Osteoblast (primary cell): ENCODE data around the gene S1PR1. TPM values are rescaled to one million over a fixed set of nuclear protein-coding genes. Genes with fewer than 3 reads are reported as not detected.

Experiments used
- DNase-seq: peaks from one replicate; pipeline ENCODE4 v3.0.0; 2011; ENCODE audit warnings: low spot score, mixed read lengths; ENCODE audit not compliant: insufficient read length; ENCODE audit errors: missing footprints
- H2AFZ ChIP-seq: 2 replicates; pipeline ENCODE4 v1.6.0; 2011; ENCODE audit warnings: mild to moderate bottlenecking, low read length
- H3K27ac ChIP-seq: 2 replicates; pipeline ENCODE4 v1.5.1; 2011; ENCODE audit warnings: mild to moderate bottlenecking, low read depth, low read length, moderate library complexity
- H3K27me3 ChIP-seq: 2 replicates; pipeline ENCODE4 v1.6.0; 2012; ENCODE audit warnings: mild to moderate bottlenecking, control low read depth, inconsistent platforms, low read length, moderate library complexity; ENCODE audit not compliant: insufficient read depth
- H3K36me3 ChIP-seq: 2 replicates; pipeline ENCODE4 v1.5.1; 2011; ENCODE audit warnings: mild to moderate bottlenecking, low read length, control low read depth, moderate library complexity; ENCODE audit not compliant: insufficient read depth
- H3K4me1 ChIP-seq: 2 replicates; pipeline ENCODE4 v1.5.1; 2011; ENCODE audit warnings: mild to moderate bottlenecking, low read length, control low read depth, moderate library complexity; ENCODE audit not compliant: insufficient read depth
- H3K4me2 ChIP-seq: 2 replicates; pipeline ENCODE4 v1.6.0; 2011; ENCODE audit warnings: mild to moderate bottlenecking, low read length; ENCODE audit not compliant: insufficient read depth
- H3K4me3 ChIP-seq: fragments of 200-600 bp; sonication (generic); 3 replicates; pipeline ENCODE4 v1.5.1; 2012; ENCODE audit warnings: mild to moderate bottlenecking, low read length, inconsistent platforms; ENCODE audit not compliant: insufficient read depth
- H3K79me2 ChIP-seq: 2 replicates; pipeline ENCODE4 v1.6.0; 2012; ENCODE audit warnings: mild to moderate bottlenecking, low read length, control low read depth, inconsistent platforms; ENCODE audit not compliant: insufficient read depth
- H3K9me3 ChIP-seq: 2 replicates; pipeline ENCODE4 v1.5.1; 2011; ENCODE audit warnings: low read depth, low read length, control low read depth
- H4K20me1 ChIP-seq: 2 replicates; pipeline ENCODE4 v1.6.0; 2012; ENCODE audit warnings: mild to moderate bottlenecking, low read length, control low read depth; ENCODE audit not compliant: insufficient read depth
- total RNA-seq: library from RNA; depleted of rRNA; stranded (reverse); fragments of >200 nt; gene quantifications from 2 replicates; pipeline ENCODE4 v1.2.3, GENCODE V29; 2012
- TF ChIP-seq, protein P1 (sequence below): IDR thresholded peaks from 2 replicates; pipeline ENCODE4 v1.5.1; 2011; ENCODE audit warnings: mild to moderate bottlenecking, low read depth, low read length, moderate library complexity; ENCODE audit errors: extremely low read depth

The S1PR1 gene
- total RNA-seq, 1 donor = 25.7 TPM

DNA sequence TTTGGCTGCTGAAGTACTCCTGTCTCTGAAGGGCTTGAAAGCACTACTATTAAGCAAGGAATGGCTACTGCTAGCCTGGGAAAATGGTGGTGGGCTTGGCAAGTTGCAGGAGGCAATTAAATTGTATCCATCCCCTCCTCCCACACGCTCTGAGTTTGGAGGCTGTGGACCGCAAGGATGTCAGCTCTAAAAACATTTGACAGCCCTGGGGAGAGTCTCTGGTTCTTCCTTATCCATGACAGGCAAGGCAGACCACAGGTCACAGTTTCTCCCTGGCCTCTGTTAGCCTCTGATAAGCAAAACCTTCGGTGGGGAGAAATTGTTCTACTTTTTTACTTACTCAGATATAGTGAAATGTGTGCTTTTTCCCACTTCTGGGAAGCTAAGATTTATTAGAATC lies 46.6 kb downstream of the S1PR1 start:
- Histone ChIP-seq H3K79me2 (no peaks in the 10 kb centered on the region), H2AFZ (no peak overlapping the region), H4K20me1 (no peaks in the 10 kb centered on the region), H3K27me3 (peaks cover 3% of the 10 kb centered on the region), H3K4me3 (no peak overlapping the region), H3K9me3 (no peaks in the 10 kb centered on the region), H3K36me3 (no peaks in the 10 kb centered on the region), H3K4me1 (no peaks in the 10 kb centered on the region), H3K27ac (no peak overlapping the region), H3K4me2 (no peak overlapping the region)
- DNase-seq = no peak
- TF ChIP-seq, protein P1, sequence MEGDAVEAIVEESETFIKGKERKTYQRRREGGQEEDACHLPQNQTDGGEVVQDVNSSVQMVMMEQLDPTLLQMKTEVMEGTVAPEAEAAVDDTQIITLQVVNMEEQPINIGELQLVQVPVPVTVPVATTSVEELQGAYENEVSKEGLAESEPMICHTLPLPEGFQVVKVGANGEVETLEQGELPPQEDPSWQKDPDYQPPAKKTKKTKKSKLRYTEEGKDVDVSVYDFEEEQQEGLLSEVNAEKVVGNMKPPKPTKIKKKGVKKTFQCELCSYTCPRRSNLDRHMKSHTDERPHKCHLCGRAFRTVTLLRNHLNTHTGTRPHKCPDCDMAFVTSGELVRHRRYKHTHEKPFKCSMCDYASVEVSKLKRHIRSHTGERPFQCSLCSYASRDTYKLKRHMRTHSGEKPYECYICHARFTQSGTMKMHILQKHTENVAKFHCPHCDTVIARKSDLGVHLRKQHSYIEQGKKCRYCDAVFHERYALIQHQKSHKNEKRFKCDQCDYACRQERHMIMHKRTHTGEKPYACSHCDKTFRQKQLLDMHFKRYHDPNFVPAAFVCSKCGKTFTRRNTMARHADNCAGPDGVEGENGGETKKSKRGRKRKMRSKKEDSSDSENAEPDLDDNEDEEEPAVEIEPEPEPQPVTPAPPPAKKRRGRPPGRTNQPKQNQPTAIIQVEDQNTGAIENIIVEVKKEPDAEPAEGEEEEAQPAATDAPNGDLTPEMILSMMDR = no peak

DNA sequence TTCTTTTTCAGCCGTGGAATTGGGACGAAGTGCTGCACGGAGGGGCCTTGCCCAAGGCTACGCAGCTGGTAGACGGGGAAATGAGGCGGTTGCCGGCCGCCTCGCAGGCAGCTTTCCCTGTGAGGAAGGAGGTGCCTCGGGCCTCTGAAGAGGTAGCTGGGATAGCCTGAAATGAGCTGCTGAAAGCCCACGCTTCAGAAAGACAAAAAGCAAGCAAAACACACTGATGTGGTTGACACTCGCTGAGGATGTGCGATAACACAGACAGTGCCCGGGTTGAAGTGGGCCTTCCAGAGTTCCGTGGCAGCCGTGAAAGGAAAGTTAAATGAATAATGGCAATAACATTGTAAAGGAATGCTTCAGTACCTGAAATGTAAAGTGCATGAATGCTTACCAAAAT lies 47.2 kb downstream of the S1PR1 start:
- Histone ChIP-seq H2AFZ (no peak overlapping the region), H3K27ac (no peak overlapping the region), H4K20me1 (no peaks in the 10 kb centered on the region), H3K9me3 (no peaks in the 10 kb centered on the region), H3K4me2 (no peak overlapping the region), H3K4me1 (peaks cover 4% of the 10 kb centered on the region), H3K79me2 (no peaks in the 10 kb centered on the region), H3K36me3 (no peaks in the 10 kb centered on the region), H3K4me3 (no peak overlapping the region), H3K27me3 (no peaks in the 10 kb centered on the region)
- TF ChIP-seq, protein P1 = no peak
- DNase-seq = no peak

DNA sequence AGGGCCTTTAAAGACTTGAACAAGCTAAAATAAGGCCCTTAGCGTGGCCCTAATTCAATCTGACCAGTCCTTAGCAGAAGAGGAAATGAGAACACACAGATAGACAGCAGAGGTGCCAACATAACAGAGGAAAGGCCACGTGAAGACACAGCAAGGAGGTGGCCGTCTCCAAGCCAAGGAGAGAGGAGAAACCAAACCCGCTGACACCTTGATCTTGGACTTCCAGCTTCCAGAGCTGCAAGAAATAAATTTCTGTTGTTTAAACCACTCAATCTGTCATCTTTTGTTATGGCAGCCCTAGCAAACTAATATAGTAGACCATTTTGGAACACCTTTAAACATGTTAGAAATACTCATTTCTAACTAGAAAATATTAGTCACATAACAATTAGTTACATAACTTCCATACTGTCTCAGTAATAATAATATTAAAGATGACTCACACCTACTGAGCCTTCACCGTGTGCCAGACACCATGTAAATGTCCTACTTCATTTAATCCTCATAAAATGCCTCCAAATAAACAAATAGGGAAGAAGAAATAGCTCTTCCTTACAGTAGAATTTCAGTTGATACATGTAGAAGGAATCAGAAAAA lies 47.9 kb downstream of the S1PR1 start:
- Histone ChIP-seq H3K27ac (no peak overlapping the region), H2AFZ (no peak overlapping the region), H3K4me3 (no peak overlapping the region), H3K4me1 (peaks cover 4% of the 10 kb centered on the region), H4K20me1 (no peaks in the 10 kb centered on the region), H3K27me3 (no peaks in the 10 kb centered on the region), H3K36me3 (no peaks in the 10 kb centered on the region), H3K79me2 (no peaks in the 10 kb centered on the region), H3K4me2 (no peak overlapping the region), H3K9me3 (no peaks in the 10 kb centered on the region)
- no peak for DNase-seq
- TF ChIP-seq, protein P1 = no peak

DNA sequence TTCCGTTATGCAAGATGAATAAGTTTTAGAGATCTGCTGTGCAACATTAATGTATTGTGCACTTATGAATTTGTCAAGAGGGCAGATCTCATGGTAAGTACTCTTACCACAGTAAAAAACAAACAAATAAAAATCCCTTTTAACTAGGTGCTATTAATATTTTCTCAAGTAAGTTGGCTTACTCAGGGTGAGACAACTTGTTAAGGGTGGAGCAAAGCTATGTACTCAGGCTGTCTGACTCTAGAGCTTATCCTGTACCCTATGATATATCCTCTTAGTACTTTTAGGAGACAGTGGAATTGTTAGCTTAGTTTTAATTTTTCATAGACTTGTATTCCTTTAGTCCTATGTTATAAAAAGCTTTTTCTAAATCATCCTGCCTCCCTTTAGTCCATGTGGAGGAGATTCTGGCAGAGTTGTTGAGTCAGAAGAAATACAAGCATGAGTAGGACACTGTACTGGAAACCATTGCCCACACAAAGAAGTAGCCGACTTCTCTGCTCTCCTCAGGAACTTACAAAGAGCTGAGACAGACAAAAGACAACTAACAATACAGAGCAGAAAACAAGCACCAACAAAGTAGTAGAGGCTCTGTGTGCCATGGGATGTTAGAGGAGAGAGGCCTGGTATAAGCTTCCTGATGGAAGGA lies 49.2 kb downstream of the S1PR1 start:
- Histone ChIP-seq H3K79me2 (no peaks in the 10 kb centered on the region), H3K4me2 (no peak overlapping the region), H3K36me3 (no peaks in the 10 kb centered on the region), H2AFZ (no peak overlapping the region), H3K27me3 (no peaks in the 10 kb centered on the region), H3K27ac (no peak overlapping the region), H4K20me1 (no peaks in the 10 kb centered on the region), H3K4me1 (peaks cover 13% of the 10 kb centered on the region), H3K9me3 (no peaks in the 10 kb centered on the region), H3K4me3 (no peak overlapping the region)
- TF ChIP-seq, protein P1 = no peak
- no peak for DNase-seq
